ENCODE data around the gene IPPK.
A peak's percentile ranks its signal among the peaks of the same experiment; 100 is the strongest.
"Not testable (repeated sequence)": the region's sequence is repeated elsewhere in the genome, so short reads cannot be mapped to it uniquely, and the experiment has no call there.

Gene IPPK

GRCh38 chr9:92595075-92595474 is 74.9 kb downstream of the IPPK start:
- DNase-seq (ENCODE audit: low spot score), result not testable (repeated sequence)

- DNase-seq (ENCODE audit: low spot score), result no peak
Observed at GRCh38 chr9:92592946-92593861, 76.7 kb downstream of the IPPK start.

GRCh38 chr9:92592537-92592936 is 77.4 kb downstream of the IPPK start:
- DNase-seq (ENCODE audit: low spot score), result no peak

- peak; percentile 82 for DNase-seq (ENCODE audit: low spot score)
Observed at GRCh38 chr9:92590377-92590776, 79.6 kb downstream of the IPPK start.

GRCh38 chr9:92589923-92590322 is 80.0 kb downstream of the IPPK start:
- no peak for DNase-seq (ENCODE audit: low spot score)

- no peak for DNase-seq (ENCODE audit: low spot score)
Observed at GRCh38 chr9:92576175-92576574, 93.8 kb downstream of the IPPK start.

GRCh38 chr9:92573612-92574011 is 96.3 kb downstream of the IPPK start:
- not testable (repeated sequence) for DNase-seq (ENCODE audit: low spot score)

- DNase-seq (ENCODE audit: low spot score), result not testable (repeated sequence)
Observed at GRCh38 chr9:92571871-92572270, 98.1 kb downstream of the IPPK start.

- DNase-seq (ENCODE audit: low spot score), result peak; percentile 51
Observed at GRCh38 chr9:92564982-92565381, 104.9 kb downstream of the IPPK start.

- DNase-seq (ENCODE audit: low spot score), result peak; percentile 48
Observed at GRCh38 chr9:92564504-92564903, 105.4 kb downstream of the IPPK start.

Measured in GM03348 (cell line).